NCI-H510A (cell line): ENCODE results near the gene DNAJC21.
"Not testable (repeated sequence)": the region's sequence is repeated elsewhere in the genome, so short reads cannot be mapped to it uniquely, and the experiment has no call there.

Experiments
- DNase-seq: peaks from one replicate; lab custom pipeline; 2025; lab: John Stamatoyannopoulos, UW

The DNAJC21 gene

GRCh38 chr5:34929134-34929719, at the start of gene DNAJC21:
Gene DNAJC21 (plus strand): TSS chr5:34929559. CDS start chr5:34929820, 261 bp downstream.
- DNase-seq: peak; percentile 98

- DNase-seq: no peak
Measured at GRCh38 chr5:34881246-34881645, 48.1 kb upstream of the DNAJC21 start.

GRCh38 chr5:34886392-34887119, 42.8 kb upstream of the DNAJC21 start:
- DNase-seq: no peak

GRCh38 chr5:34889394-34889793, 40.0 kb upstream of the DNAJC21 start:
- DNase-seq: no peak

GRCh38 chr5:34891981-34892380, 37.4 kb upstream of the DNAJC21 start:
- no peak for DNase-seq

- DNase-seq: no peak
Measured at GRCh38 chr5:34892414-34892813, 36.9 kb upstream of the DNAJC21 start.

GRCh38 chr5:34894716-34895115, 34.6 kb upstream of the DNAJC21 start:
- DNase-seq: no peak

GRCh38 chr5:34895641-34896419, 33.5 kb upstream of the DNAJC21 start:
- DNase-seq: no peak

- DNase-seq: no peak
Measured at GRCh38 chr5:34897646-34898045, 31.7 kb upstream of the DNAJC21 start.

- DNase-seq: peak; percentile 42
Measured at GRCh38 chr5:34898258-34898895, 31.0 kb upstream of the DNAJC21 start.

GRCh38 chr5:34899066-34899465, 30.3 kb upstream of the DNAJC21 start:
- DNase-seq: no peak

- no peak for DNase-seq
Measured at GRCh38 chr5:34900652-34901051, 28.7 kb upstream of the DNAJC21 start.

GRCh38 chr5:34903260-34903659, 26.1 kb upstream of the DNAJC21 start:
- DNase-seq: no peak

GRCh38 chr5:34905564-34905963, 23.8 kb upstream of the DNAJC21 start:
- DNase-seq: no peak

- DNase-seq: no peak
Measured at GRCh38 chr5:34913072-34913471, 16.3 kb upstream of the DNAJC21 start.

- DNase-seq: no peak
Measured at GRCh38 chr5:34914671-34915138, 14.7 kb upstream of the DNAJC21 start.

GRCh38 chr5:34915139-34915855, 14.1 kb upstream of the DNAJC21 start, which contains the start of the genes BRIX1 and RAD1:
Gene BRIX1 (plus strand): TSS chr5:34915711. CDS start chr5:34915739, 28 bp downstream.
Gene RAD1 (minus strand): TSS chr5:34915504. CDS start chr5:34914892, 612 bp downstream.
- peak; percentile 98 for DNase-seq

GRCh38 chr5:34915856-34916192, 13.5 kb upstream of the DNAJC21 start:
- no peak for DNase-seq

GRCh38 chr5:34916518-34916917, 12.8 kb upstream of the DNAJC21 start:
- no peak for DNase-seq

GRCh38 chr5:34918025-34918424, 11.3 kb upstream of the DNAJC21 start:
- DNase-seq: peak; percentile 34

GRCh38 chr5:34919077-34919476, 10.3 kb upstream of the DNAJC21 start:
- DNase-seq: no peak

GRCh38 chr5:34923256-34923655, 6.1 kb upstream of the DNAJC21 start:
- DNase-seq: not testable (repeated sequence)
